Esophagus muscularis mucosa (tissue), 3 donors: ENCODE measurements around the gene GPRIN1.

Experiments
- CTCF ChIP-seq, 3 experiments: fragments of 200-600 bp in 2 of 3; fragments of 450-650 bp in 1 of 3; sonication (generic) in 2 of 3; IDR thresholded peaks; one replicate each; pipeline ENCODE4 v1.5.1; 2017 to 2019; ENCODE audit warnings: antibody characterized with exemption in 3 of 3, mild to moderate bottlenecking in 2 of 3, moderate library complexity in 1 of 3
- POLR2A ChIP-seq: fragments of 450-650 bp; IDR thresholded peaks from one replicate; pipeline ENCODE4 v1.6.1; 2017; ENCODE audit warnings: antibody characterized with exemption, moderate library complexity, mild to moderate bottlenecking, low read depth

- no peak for TF ChIP-seq CTCF (IDR thresholded peaks at IDR 0.05)
- no peak for TF ChIP-seq POLR2A
Measured at GRCh38 chr5:176616511-176616910, 6.6 kb upstream of the GPRIN1 start.
